Spleen (tissue), 11 donors: ENCODE data around the gene SPATA4. TPM values are rescaled to one million over a fixed set of nuclear protein-coding genes. Genes with fewer than 3 reads are reported as not detected.
"Not testable (repeated sequence)": the region's sequence is repeated elsewhere in the genome, so short reads cannot be mapped to it uniquely, and the experiment has no call there.

Experiments used
- DNase-seq: peaks from one replicate; pipeline ENCODE4 v3.0.0-alpha.2; 2020
- H3K27ac ChIP-seq, 8 donors: fragments of 200-600 bp; sonication (generic) in 7 of 8; 1 replicate in 4 of 8; 2 replicates in 4 of 8; pipeline versions ENCODE4 v1.5.0 to v1.8.0; 2016 to 2021; ENCODE audit warnings: inconsistent platforms in 4 of 8, mild to moderate bottlenecking in 4 of 8, moderate library complexity in 1 of 8
- H3K27me3 ChIP-seq, 7 donors: fragments of 200-600 bp; sonication (generic) in 6 of 7; replicated peaks in 1 of 7; 1 replicate in 4 of 7; 2 replicates in 3 of 7; pipeline versions ENCODE4 v1.5.0 to v1.8.0; 2016 to 2021; ENCODE audit warnings: inconsistent platforms in 3 of 7, mild to moderate bottlenecking in 1 of 7
- H3K36me3 ChIP-seq, 6 donors: fragments of 200-600 bp; sonication (generic) in 5 of 6; 1 replicate in 4 of 6; 2 replicates in 2 of 6; pipeline versions ENCODE4 v1.5.0 to v1.8.0; 2016 to 2021; ENCODE audit warnings: inconsistent platforms in 2 of 6
- H3K4me1 ChIP-seq, 6 donors: fragments of 200-600 bp; sonication (generic) in 5 of 6; 1 replicate in 3 of 6; 2 replicates in 3 of 6; pipeline versions ENCODE4 v1.5.0 to v1.8.0; 2016 to 2021; ENCODE audit warnings: inconsistent platforms in 3 of 6
- H3K4me3 ChIP-seq, 8 donors: fragments of 200-600 bp; sonication (generic) in 7 of 8; 1 replicate in 4 of 8; 2 replicates in 4 of 8; pipeline versions ENCODE4 v1.5.0 to v1.8.0; 2016 to 2021; ENCODE audit warnings: inconsistent platforms in 4 of 8, mild to moderate bottlenecking in 4 of 8, moderate library complexity in 2 of 8
- H3K9me3 ChIP-seq, 8 donors: fragments of 200-600 bp; sonication (generic) in 7 of 8; 1 replicate in 4 of 8; 2 replicates in 4 of 8; pipeline versions ENCODE4 v1.5.0 to v1.8.0; 2016 to 2021; ENCODE audit warnings: inconsistent platforms in 4 of 8
- POLR2A ChIP-seq, 3 donors: fragments of 450-650 bp; IDR thresholded peaks; one replicate each; pipeline ENCODE4 v1.5.1; 2017; ENCODE audit warnings: antibody characterized with exemption in 3 of 3, mild to moderate bottlenecking in 1 of 3
- POLR2AphosphoS5 ChIP-seq, 3 donors: sonication (generic); formaldehyde crosslinking; IDR thresholded peaks; one replicate each; pipeline ENCODE4 v1.5.1; 2017; ENCODE audit warnings: antibody characterized with exemption in 3 of 3
- WGBS, 5 donors: extraction: QIAGEN DNeasy Blood & Tissue Kit in 3 of 5; methylation state at CpG; one replicate each; pipeline versions ENCODE4 v1.1.5 to v1.1.7; 2013 to 2018; 5-methylcytosine and 5-hydroxymethylcytosine counted together
- intact Hi-C: fragments of 100-400 bp; cut with DNase I; formaldehyde crosslinking; loops from one replicate; pipeline ENCODE4 v1.15.0; 2023; ENCODE audit warnings: low total_unique reads
- polyA plus RNA-seq, 3 donors: library from polyadenylated mRNA; stranded (reverse); fragments of 200-250 nt; gene quantifications; one replicate each; pipeline ENCODE4 v1.2.1, GENCODE V29; 2013
- total RNA-seq, 7 donors: library from RNA; depleted of rRNA in 3 of 7; stranded (reverse); fragments of >200 nt in 3 of 7; fragmentation: NEBNext Ultra II Directional in 4 of 7; extraction: Animal tissue kit (Norgen Biotek cat#: 25700) in 4 of 7; gene quantifications; one replicate each; pipeline versions ENCODE4 v1.1.0 to v1.2.1, GENCODE V29; 2016 to 2021
- TF ChIP-seq, protein P1 (sequence below), 11 experiments: fragments of 200-600 bp in 7 of 11; fragments of 450-650 bp in 4 of 11; sonication (generic) in 4 of 11; IDR thresholded peaks in 8 of 11; conservative IDR thresholded peaks in 3 of 11; 1 replicate in 7 of 11; 2 replicates in 4 of 11; pipeline versions ENCODE4 v1.4.0 to v1.8.0; 2016 to 2021; ENCODE audit warnings: antibody characterized with exemption in 11 of 11, inconsistent platforms in 4 of 11, mild to moderate bottlenecking in 1 of 11
- donor health status: healthy with polysubstance abuse.
- donor health status: DM: no; HTN: no; CAD: no; lungs with moderate emphysema.
- donor health status: DM: no; HTN: no; CAD: no.
- donor health status: Bipolar disorder and iron deficiency.
- donor health status: healthy.
- donor health status: DM: no; HTN: no; CAD: no.
- donor health status: DM: yes; HTN: yes; CAD: no.

SPATA4 gene
- total and polyA plus RNA-seq, 10 donors: not detected

DNA sequence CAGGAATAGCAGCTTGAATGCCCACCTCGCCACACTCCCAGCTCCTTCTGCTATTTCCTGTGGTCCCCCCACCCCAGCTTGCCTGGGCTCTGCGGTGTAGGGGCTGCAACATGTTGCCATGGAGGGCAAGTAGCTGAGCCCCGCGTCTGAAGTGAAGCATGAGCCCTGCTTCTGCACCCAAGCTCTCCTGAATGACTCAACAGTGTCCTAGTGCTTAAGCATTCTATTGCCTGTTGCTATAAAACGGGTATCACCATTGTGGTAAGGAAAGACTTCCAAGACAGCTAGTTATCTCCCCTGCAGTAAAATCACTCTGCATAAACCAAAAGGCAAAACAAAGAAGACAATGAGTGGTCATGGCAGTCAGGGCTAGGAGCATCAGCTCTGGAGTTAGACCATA, 31.4 kb upstream of the SPATA4 start:
- TF ChIP-seq POLR2AphosphoS5 (IDR thresholded peaks at IDR 0.05): no peak
- intact Hi-C loops: no loop called here
- DNase-seq: no peak
- Histone ChIP-seq H3K4me3 (no peak overlapping the region), H3K27ac (no peak overlapping the region), H3K9me3 (no peaks in the 10 kb centered on the region), H3K4me1 (no peaks in the 10 kb centered on the region), H3K36me3 (no peaks in the 10 kb centered on the region), H3K27me3 (no peaks in the 10 kb centered on the region)
- 40 to 85% (median 78%) methylated on average over 5 of the region's 5 CpGs for WGBS, 5 donors

GRCh38 chr4:176223561-176223960, 28.2 kb upstream of the SPATA4 start:
- H3K27ac ChIP-seq: no peak overlapping the region
- no peak overlapping the region for H3K4me3 ChIP-seq
- no peaks in the 10 kb centered on the region for H3K4me1 ChIP-seq
- H3K27me3 ChIP-seq: no peaks in the 10 kb centered on the region
- intact Hi-C loops: no loop called here
- no peak for DNase-seq
- TF ChIP-seq POLR2AphosphoS5 (IDR thresholded peaks at IDR 0.05) (no peak), POLR2A (IDR thresholded peaks at IDR 0.05) (no peak)
- TF ChIP-seq, protein P1, sequence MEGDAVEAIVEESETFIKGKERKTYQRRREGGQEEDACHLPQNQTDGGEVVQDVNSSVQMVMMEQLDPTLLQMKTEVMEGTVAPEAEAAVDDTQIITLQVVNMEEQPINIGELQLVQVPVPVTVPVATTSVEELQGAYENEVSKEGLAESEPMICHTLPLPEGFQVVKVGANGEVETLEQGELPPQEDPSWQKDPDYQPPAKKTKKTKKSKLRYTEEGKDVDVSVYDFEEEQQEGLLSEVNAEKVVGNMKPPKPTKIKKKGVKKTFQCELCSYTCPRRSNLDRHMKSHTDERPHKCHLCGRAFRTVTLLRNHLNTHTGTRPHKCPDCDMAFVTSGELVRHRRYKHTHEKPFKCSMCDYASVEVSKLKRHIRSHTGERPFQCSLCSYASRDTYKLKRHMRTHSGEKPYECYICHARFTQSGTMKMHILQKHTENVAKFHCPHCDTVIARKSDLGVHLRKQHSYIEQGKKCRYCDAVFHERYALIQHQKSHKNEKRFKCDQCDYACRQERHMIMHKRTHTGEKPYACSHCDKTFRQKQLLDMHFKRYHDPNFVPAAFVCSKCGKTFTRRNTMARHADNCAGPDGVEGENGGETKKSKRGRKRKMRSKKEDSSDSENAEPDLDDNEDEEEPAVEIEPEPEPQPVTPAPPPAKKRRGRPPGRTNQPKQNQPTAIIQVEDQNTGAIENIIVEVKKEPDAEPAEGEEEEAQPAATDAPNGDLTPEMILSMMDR (IDR thresholded peaks at IDR 0.05 in 8 of 11, conservative IDR thresholded peaks at IDR 0.05 in 3 of 11): no peak
- no peaks in the 10 kb centered on the region for H3K36me3 ChIP-seq
- H3K9me3 ChIP-seq: no peaks in the 10 kb centered on the region
- WGBS, 5 donors: 71 to 92% (median 81%) methylated on average over 2 of the region's 2 CpGs

DNA sequence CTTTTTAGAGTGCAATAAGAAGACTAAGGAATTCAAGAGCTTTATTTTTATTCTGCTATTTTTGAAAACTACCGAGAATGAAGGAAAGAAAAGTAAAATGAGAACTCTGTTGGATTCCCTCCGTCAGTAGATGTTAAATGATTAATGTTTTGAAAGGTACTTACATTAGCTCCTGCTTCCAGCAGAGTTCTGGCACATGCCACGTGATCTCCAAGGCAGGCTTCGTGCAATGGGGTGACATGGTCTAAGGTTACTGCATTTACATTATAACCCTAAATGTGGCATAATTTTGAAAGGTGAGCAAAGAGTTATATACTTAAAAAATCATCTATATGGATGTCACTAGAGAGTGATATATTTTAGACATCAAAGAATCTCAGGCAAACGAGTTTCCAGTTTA, 26.8 kb upstream of the SPATA4 start:
- intact Hi-C loops: no loop called here
- Histone ChIP-seq H3K36me3 (no peaks in the 10 kb centered on the region), H3K27me3 (no peaks in the 10 kb centered on the region), H3K27ac (no peak overlapping the region), H3K9me3 (no peaks in the 10 kb centered on the region), H3K4me3 (no peak overlapping the region), H3K4me1 (no peaks in the 10 kb centered on the region)
- WGBS, 5 donors: 61 to 81% (median 77%) methylated on average over 5 of the region's 5 CpGs
- no peak for DNase-seq
- TF ChIP-seq POLR2A (IDR thresholded peaks at IDR 0.05): no peak
- TF ChIP-seq POLR2AphosphoS5 (IDR thresholded peaks at IDR 0.05): no peak
- TF ChIP-seq, protein P1 (IDR thresholded peaks at IDR 0.05 in 8 of 11, conservative IDR thresholded peaks at IDR 0.05 in 3 of 11): no peak

GRCh38 chr4:176217510-176217909, 22.1 kb upstream of the SPATA4 start:
- TF ChIP-seq, protein P1 (IDR thresholded peaks at IDR 0.05 in 8 of 11, conservative IDR thresholded peaks at IDR 0.05 in 3 of 11): no peak
- TF ChIP-seq POLR2A (IDR thresholded peaks at IDR 0.05) (no peak), POLR2AphosphoS5 (IDR thresholded peaks at IDR 0.05) (no peak)
- no peaks in the 10 kb centered on the region for H3K4me1 ChIP-seq

GRCh38 chr4:176212351-176212750, 17.0 kb upstream of the SPATA4 start:
- H3K27me3 ChIP-seq, H3K36me3 ChIP-seq, intact Hi-C loops, DNase-seq, H3K4me1 ChIP-seq, H3K4me3 ChIP-seq, H3K27ac ChIP-seq: not testable (repeated sequence)
- WGBS, 5 donors: 48 to 84% (median 75%) methylated on average over 3 of the region's 3 CpGs
- peaks cover 0 to 13% (median 8%) of the 10 kb centered on the region in 8 donors for H3K9me3 ChIP-seq

More at GRCh38 chr4:176217510-176217909, 22.1 kb upstream of the SPATA4 start:
- no peak overlapping the region for H3K27ac ChIP-seq
- 76 to 88% (median 80%) methylated on average over 2 of the region's 2 CpGs for WGBS, 5 donors
- H3K9me3 ChIP-seq: peaks cover 0 to 4% (median under 1%) of the 10 kb centered on the region in 8 donors
- no peaks in the 10 kb centered on the region for H3K27me3 ChIP-seq
- no peak for DNase-seq
- H3K4me3 ChIP-seq: no peak overlapping the region
- no peaks in the 10 kb centered on the region for H3K36me3 ChIP-seq
- intact Hi-C loops: no loop called here
